ENCODE data around the gene TWSG1.

GRCh38 chr18:9330419-9330818 is 4.2 kb upstream of the TWSG1 start:
- TF ChIP-seq TAF1 (IDR thresholded peaks at IDR 0.05; ENCODE audit: borderline replicate concordance, insufficient read depth, low read length) (no peak), POLR2AphosphoS5 (IDR thresholded peaks at IDR 0.05; ENCODE audit: low read depth, low read length) (no peak), SIN3A (IDR thresholded peaks at IDR 0.05; ENCODE audit: borderline replicate concordance, insufficient read depth, low read length) (no peak), FOXP2 (optimal IDR thresholded peaks at IDR 0.05; ENCODE audit: borderline replicate concordance, extremely low read depth, extremely low read length, insufficient read depth) (no peak)
- TF ChIP-seq, protein P1, sequence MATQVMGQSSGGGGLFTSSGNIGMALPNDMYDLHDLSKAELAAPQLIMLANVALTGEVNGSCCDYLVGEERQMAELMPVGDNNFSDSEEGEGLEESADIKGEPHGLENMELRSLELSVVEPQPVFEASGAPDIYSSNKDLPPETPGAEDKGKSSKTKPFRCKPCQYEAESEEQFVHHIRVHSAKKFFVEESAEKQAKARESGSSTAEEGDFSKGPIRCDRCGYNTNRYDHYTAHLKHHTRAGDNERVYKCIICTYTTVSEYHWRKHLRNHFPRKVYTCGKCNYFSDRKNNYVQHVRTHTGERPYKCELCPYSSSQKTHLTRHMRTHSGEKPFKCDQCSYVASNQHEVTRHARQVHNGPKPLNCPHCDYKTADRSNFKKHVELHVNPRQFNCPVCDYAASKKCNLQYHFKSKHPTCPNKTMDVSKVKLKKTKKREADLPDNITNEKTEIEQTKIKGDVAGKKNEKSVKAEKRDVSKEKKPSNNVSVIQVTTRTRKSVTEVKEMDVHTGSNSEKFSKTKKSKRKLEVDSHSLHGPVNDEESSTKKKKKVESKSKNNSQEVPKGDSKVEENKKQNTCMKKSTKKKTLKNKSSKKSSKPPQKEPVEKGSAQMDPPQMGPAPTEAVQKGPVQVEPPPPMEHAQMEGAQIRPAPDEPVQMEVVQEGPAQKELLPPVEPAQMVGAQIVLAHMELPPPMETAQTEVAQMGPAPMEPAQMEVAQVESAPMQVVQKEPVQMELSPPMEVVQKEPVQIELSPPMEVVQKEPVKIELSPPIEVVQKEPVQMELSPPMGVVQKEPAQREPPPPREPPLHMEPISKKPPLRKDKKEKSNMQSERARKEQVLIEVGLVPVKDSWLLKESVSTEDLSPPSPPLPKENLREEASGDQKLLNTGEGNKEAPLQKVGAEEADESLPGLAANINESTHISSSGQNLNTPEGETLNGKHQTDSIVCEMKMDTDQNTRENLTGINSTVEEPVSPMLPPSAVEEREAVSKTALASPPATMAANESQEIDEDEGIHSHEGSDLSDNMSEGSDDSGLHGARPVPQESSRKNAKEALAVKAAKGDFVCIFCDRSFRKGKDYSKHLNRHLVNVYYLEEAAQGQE (IDR thresholded peaks at IDR 0.05; ENCODE audit: insufficient read depth in 1 of 2, low read depth in 2 of 2, low read length in 2 of 2) = no peak
